OCI-M2 (cell line): ENCODE measurements around the gene FCN3.
"Not testable (repeated sequence)": the region's sequence is repeated elsewhere in the genome, so short reads cannot be mapped to it uniquely, and the experiment has no call there.

Source experiments
- DNase-seq: peaks from one replicate; lab custom pipeline; 2025; ENCODE audit not compliant: unreplicated experiment; lab: John Stamatoyannopoulos, UW

FCN3 gene

GRCh38 chr1:27399251-27400025 is 24.8 kb upstream of the FCN3 start:
- no peak for DNase-seq

GRCh38 chr1:27398405-27399149 is 24.0 kb upstream of the FCN3 start:
- no peak for DNase-seq

- DNase-seq: no peak
Measured at GRCh38 chr1:27397749-27398148, 23.1 kb upstream of the FCN3 start.

DNA sequence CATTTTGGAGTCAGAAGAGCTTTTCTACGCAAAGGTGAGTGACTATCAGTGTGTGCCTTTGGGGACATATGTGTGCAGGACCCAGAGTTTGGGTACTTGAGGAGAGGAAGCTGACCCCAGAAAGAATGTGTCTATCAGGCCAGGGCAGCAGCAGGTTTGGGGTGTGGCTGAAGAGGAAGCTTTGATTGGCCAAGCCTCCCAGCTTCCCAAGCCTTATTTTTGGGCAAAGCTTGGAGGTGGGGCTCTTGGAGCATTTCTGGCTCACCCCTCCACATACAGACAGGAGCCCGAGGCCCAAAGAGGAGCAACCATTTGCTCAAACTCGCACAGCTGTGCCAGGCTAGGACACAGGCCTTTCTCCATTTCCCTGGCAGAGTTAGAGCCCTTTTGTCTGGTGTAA is 22.5 kb upstream of the FCN3 start:
- no peak for DNase-seq

GRCh38 chr1:27395441-27396195 is 21.0 kb upstream of the FCN3 start:
- peak; percentile 17 for DNase-seq

GRCh38 chr1:27394925-27395324 is 20.3 kb upstream of the FCN3 start:
- no peak for DNase-seq

DNA sequence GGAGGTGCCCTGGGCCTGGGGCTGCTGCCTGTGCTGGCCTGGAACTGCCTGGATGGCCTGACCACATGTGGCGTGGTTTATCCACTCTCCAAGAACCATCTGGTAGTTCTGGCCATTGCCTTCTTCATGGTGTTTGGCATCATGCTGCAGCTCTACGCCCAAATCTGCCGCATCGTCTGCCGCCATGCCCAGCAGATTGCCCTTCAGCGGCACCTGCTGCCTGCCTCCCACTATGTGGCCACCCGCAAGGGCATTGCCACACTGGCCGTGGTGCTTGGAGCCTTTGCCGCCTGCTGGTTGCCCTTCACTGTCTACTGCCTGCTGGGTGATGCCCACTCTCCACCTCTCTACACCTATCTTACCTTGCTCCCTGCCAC is 19.6 kb upstream of the FCN3 start:
- no peak for DNase-seq

DNA sequence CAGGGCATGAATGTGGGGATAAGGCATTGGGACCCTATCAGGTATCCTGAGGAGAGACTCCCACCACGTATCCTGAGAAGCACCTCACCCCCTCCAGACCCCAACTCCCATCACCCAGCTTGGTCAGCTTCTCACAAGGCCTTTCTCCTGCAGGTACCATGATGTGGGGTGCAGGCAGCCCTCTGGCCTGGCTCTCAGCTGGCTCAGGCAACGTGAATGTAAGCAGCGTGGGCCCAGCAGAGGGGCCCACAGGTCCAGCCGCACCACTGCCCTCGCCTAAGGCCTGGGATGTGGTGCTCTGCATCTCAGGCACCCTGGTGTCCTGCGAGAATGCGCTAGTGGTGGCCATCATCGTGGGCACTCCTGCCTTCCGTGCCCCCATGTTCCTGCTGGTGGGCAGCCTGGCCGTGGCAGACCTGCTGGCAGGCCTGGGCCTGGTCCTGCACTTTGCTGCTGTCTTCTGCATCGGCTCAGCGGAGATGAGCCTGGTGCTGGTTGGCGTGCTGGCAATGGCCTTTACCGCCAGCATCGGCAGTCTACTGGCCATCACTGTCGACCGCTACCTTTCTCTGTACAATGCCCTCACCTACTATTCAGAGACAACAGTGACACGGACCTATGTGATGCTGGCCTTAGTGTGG is 19.1 kb upstream of the FCN3 start:
- no peak for DNase-seq

GRCh38 chr1:27392778-27393635 is 18.4 kb upstream of the FCN3 start:
- DNase-seq: no peak

DNA sequence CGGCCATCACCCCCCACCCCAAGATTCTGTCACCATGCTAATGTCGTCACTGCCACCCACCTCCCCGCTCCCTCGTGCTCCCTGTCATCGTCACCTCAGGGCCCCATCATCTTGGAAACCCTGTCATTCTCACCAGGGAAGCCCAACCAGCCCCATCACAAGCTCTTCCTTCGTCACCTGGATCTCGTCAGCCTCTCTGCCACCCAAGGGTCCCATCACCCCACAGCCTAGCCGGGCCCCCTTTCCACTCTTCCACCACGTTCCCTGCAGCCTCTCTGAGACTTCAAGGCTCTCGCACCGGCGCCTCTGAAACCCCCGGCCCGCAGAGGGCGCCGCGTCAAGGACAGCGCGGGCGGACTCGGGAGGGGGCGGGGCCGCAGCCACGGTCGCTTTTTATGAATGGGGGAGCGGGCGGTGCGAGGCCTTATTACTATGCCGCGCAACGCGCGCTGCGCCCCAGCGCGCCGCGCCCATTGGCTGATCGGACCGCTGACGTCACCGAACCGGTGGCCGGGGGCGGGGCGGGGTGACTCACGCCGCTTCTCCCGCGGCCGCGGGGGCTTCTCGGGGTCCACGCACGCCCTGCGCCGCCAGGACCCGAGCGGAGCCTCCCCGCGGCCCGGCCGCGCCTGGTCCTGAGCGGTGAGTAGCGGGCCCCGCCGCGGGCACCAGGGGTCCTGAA is 17.6 kb upstream of the FCN3 start, which contains the start of gene GPR3:
Gene GPR3, plus strand, starts transcription at position 527 of the 682 bp plus-strand sequence. CDS start 1,177 bp downstream, outside the sequence.
- DNase-seq: no peak

GRCh38 chr1:27391511-27392095 is 17.0 kb upstream of the FCN3 start:
- no peak for DNase-seq

DNA sequence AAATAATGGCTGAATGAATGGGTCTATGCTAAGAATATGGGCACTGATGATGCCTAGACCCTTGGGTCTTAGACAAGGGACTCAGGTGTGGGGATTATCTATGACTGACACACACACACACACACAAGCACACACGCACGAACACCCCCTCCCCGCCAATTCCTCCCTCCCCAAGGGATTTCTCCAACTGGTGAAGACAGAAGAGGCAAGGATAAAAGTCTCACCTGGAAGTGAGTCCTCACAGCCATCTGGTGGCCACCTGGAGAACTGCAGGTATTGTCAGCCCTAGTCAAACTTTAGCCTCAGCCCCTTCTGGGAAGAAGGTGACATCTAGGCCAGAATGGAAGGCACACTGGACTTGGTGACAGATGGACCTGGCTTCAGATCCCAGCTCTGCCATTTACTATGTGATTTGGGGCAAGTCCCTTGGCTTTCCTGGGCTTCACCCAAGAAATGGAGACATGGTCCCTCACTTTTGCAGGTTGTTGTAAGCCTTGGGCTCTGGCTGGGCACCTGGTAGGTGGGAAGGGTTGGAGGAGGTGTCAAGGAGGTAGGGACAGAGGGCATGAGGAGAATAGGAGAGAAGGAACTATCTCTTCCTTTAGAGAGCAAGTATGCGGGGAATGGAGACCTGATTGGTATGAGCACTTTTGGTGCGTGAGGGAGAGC is 13.8 kb upstream of the FCN3 start:
- peak; percentile 10 for DNase-seq

- DNase-seq: not testable (repeated sequence)
Measured at GRCh38 chr1:27384797-27385196, 10.2 kb upstream of the FCN3 start.

GRCh38 chr1:27383661-27384060 is 9.0 kb upstream of the FCN3 start:
- no peak for DNase-seq

DNA sequence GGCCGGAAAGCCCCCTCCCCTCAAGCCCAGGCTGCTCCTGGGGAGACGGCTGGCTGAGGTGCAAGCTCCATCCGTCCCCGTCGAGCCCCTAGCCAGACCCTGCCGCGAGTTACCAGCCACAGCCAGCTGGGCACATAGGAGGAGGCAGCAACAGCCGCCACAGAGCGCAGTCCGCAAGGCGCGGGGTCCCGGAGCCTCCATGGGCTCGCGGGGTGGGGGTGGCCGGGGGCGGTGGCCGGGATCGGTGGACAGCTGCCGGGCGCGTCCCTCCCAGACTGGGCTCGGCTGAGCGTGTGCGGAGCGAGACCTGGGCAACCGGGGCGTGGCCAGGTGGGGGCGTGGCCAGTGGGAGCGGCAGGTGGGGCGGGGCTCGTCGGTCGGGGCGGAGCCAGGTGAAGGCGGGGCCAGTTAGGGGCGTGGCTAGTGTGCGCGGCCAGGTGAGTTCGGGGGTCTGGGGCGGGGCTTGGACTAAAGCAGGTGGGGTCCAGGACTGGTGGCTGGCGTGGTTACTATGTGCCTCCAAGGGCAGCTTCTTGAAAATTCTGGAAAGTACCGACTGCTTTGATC is 8.5 kb upstream of the FCN3 start, which contains the start of gene CD164L2:
Gene CD164L2, minus strand, starts transcription at position 295 of the 567 bp plus-strand sequence. Its CDS starts 94 bp downstream, at position 201.
- DNase-seq: no peak

GRCh38 chr1:27381969-27382762 is 7.5 kb upstream of the FCN3 start:
- no peak for DNase-seq
